ENCODE measurements around the gene PARVB. TPM values are rescaled to one million over a fixed set of nuclear protein-coding genes. Genes with fewer than 3 reads are reported as not detected.
"Not testable (repeated sequence)": the region's sequence is repeated elsewhere in the genome, so short reads cannot be mapped to it uniquely, and the experiment has no call there.

The PARVB gene
- total RNA-seq, 1 donor from 2014 or later, result 94.6 TPM

GRCh38 chr22:44051961-44052360 lies 27.9 kb downstream of the PARVB start:
- TF ChIP-seq CTCF (IDR thresholded peaks at IDR 0.05; ENCODE audit: insufficient read depth, low read length, poor library complexity, severe bottlenecking), result no peak
- Histone ChIP-seq H3K27me3 (ENCODE audit: control insufficient read depth, insufficient read depth, low read length) (no peaks in the 10 kb centered on the region), H3K4me3 (ENCODE audit: low read depth, low read length) (no peak overlapping the region), H3K36me3 (ENCODE audit: control insufficient read depth, insufficient read depth, low read length) (no peaks in the 10 kb centered on the region)
- no peak for DNase-seq (ENCODE audit: low read depth)

GRCh38 chr22:44055805-44056204 lies 31.7 kb downstream of the PARVB start:
- Histone ChIP-seq H3K36me3 (ENCODE audit: control insufficient read depth, insufficient read depth, low read length) (no peaks in the 10 kb centered on the region), H3K27me3 (ENCODE audit: control insufficient read depth, insufficient read depth, low read length) (no peaks in the 10 kb centered on the region), H3K4me3 (ENCODE audit: low read depth, low read length) (no peak overlapping the region)
- no peak for TF ChIP-seq CTCF (IDR thresholded peaks at IDR 0.05; ENCODE audit: insufficient read depth, low read length, poor library complexity, severe bottlenecking)
- no peak for DNase-seq (ENCODE audit: low read depth)

DNA sequence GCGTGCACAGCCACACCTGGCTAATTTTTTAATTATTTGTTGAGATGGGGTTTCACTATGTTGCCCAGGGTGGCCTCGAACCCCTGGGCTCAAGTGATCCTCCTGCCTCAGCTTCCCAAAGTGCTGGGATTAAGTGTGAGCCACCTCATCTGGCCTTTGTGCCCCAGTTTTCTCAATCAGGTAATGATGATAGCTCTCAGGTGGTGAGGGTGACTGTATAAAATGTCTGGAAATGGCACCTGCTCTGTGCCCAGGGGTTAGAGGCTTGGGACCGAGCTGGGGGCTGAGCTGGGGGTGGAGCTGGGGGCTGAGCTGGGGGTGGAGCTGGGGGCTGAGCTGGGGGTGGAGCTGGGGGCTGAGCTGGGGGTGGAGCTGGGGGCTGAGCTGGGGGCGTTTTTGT lies 32.5 kb downstream of the PARVB start:
- H3K36me3 ChIP-seq (ENCODE audit: control insufficient read depth, insufficient read depth, low read length); H3K4me3 ChIP-seq (ENCODE audit: low read depth, low read length); DNase-seq (ENCODE audit: low read depth); H3K27me3 ChIP-seq (ENCODE audit: control insufficient read depth, insufficient read depth, low read length): not testable (repeated sequence)

GRCh38 chr22:44057401-44057987 lies 33.4 kb downstream of the PARVB start:
- no peak overlapping the region for H3K4me3 ChIP-seq (ENCODE audit: low read depth, low read length)
- no peak for DNase-seq (ENCODE audit: low read depth)
- no peak for TF ChIP-seq CTCF (IDR thresholded peaks at IDR 0.05; ENCODE audit: insufficient read depth, low read length, poor library complexity, severe bottlenecking)

DNA sequence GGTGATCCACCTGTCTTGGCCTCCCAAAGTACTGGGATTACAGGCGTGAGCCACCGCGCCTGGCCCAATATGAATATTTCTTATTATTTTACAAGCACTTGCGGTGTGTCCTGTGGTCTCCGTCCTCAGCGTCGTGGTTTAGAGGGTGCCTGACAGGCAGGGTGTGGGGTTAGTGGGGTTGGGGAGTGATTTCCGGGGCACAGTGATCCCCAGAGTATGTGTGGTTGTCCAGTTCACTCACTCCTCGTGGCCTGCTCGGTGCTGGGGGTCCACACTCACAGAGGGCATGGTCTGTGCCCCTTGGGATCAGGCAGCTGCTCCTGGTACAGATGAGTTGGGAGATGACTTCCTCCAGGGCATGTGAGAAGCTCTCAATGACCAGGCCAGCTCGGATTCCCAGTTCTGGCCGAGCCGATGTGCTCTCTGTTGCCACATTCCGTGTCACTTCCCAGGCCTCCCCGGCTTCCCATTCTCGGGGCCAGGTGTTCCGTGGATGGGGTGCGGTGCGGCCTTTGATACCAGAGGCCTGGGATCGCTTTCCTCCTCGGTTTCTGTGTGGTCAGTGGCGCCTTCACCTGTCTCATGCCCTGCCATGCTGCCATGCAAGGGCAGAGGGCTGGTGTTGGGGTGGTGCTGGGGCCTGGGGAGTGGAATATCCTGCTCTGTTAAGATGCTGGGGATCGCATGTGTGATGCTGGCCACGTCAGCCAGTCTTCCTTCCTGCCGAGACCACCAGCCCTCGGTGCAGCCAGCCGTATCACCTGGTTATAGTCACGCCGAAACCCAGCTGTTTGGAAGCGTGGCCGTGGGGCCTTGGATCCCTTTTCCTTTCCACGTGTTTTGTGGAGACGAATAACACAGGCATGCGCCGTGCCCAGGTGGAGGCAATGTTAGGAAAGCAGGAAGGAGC lies 39.6 kb downstream of the PARVB start:
- H3K36me3 ChIP-seq (ENCODE audit: control insufficient read depth, insufficient read depth, low read length), result no peaks in the 10 kb centered on the region
- no peak for TF ChIP-seq CTCF (IDR thresholded peaks at IDR 0.05; ENCODE audit: insufficient read depth, low read length, poor library complexity, severe bottlenecking)
- DNase-seq (ENCODE audit: low read depth), result no peak
- H3K27me3 ChIP-seq (ENCODE audit: control insufficient read depth, insufficient read depth, low read length), result no peaks in the 10 kb centered on the region
- no peak overlapping the region for H3K4me3 ChIP-seq (ENCODE audit: low read depth, low read length)

More at GRCh38 chr22:44057401-44057987, 33.4 kb downstream of the PARVB start:
- Histone ChIP-seq H3K36me3 (ENCODE audit: control insufficient read depth, insufficient read depth, low read length) (no peaks in the 10 kb centered on the region), H3K27me3 (ENCODE audit: control insufficient read depth, insufficient read depth, low read length) (no peaks in the 10 kb centered on the region)

- Histone ChIP-seq H3K4me3 (ENCODE audit: low read depth, low read length) (no peak overlapping the region), H3K36me3 (ENCODE audit: control insufficient read depth, insufficient read depth, low read length) (no peaks in the 10 kb centered on the region), H3K27me3 (ENCODE audit: control insufficient read depth, insufficient read depth, low read length) (no peaks in the 10 kb centered on the region)
- no peak for TF ChIP-seq CTCF (IDR thresholded peaks at IDR 0.05; ENCODE audit: insufficient read depth, low read length, poor library complexity, severe bottlenecking)
- no peak for DNase-seq (ENCODE audit: low read depth)
Measured at GRCh38 chr22:44067033-44067432, 42.9 kb downstream of the PARVB start.
